Fibroblast of gingiva (primary cell): Measurements from ENCODE around the gene SLC4A4.
A peak's percentile ranks its signal among the peaks of the same experiment; 100 is the strongest.

Source experiments
- DNase-seq: peaks from one replicate; pipeline ENCODE4 v3.0.0-alpha.2; 2011; ENCODE audit warnings: low read depth

Gene SLC4A4

GRCh38 chr4:71415491-71415890, 76.7 kb downstream of the SLC4A4 start:
- no peak for DNase-seq

GRCh38 chr4:71417150-71417549, 78.3 kb downstream of the SLC4A4 start:
- DNase-seq: no peak

GRCh38 chr4:71426381-71427042, 87.7 kb downstream of the SLC4A4 start:
- no peak for DNase-seq

- no peak for DNase-seq
Measured at GRCh38 chr4:71429106-71429505, 90.3 kb downstream of the SLC4A4 start.

DNA sequence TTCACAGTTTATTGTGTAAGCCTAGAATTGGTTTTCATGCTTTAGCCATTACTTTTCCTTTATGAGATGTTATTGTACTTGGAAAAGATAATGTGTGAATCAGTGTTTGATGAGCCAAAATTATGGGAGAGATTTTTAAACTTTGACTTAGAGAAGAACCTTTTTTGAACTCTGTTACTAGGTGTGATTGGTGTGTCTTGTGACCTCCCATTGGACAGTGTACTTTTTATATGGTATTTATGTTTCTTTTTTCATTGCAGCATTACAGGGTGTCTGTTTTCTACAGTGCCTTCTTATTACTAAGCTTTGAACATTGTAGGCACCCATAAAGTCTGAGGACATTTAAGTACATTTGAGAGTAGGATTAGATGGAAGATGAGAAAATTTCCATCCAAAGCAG, 91.1 kb downstream of the SLC4A4 start:
- no peak for DNase-seq

- no peak for DNase-seq
Measured at GRCh38 chr4:71430609-71431008, 91.8 kb downstream of the SLC4A4 start.

GRCh38 chr4:71440612-71441011, 101.8 kb downstream of the SLC4A4 start:
- DNase-seq: no peak

- no peak for DNase-seq
Measured at GRCh38 chr4:71441186-71442169, 102.7 kb downstream of the SLC4A4 start.

DNA sequence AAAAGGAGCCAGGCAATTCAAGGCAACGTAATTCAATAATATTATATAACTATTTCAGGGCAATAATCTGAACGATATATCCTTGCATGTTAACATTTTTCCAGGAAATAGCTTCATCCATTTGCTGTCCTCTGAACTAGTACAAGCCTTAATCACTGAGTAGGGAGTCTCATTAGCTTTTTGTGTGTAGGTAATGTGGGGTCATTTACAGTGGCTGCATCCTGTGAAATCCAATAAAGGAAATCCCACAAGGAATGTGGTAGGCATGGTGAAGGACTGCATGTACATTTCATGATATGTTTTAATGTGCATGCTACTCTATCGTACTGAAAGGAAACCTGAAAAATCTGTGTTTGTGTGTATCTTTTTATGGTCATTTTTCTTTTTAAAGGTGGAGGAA, 103.5 kb downstream of the SLC4A4 start:
- no peak for DNase-seq

DNA sequence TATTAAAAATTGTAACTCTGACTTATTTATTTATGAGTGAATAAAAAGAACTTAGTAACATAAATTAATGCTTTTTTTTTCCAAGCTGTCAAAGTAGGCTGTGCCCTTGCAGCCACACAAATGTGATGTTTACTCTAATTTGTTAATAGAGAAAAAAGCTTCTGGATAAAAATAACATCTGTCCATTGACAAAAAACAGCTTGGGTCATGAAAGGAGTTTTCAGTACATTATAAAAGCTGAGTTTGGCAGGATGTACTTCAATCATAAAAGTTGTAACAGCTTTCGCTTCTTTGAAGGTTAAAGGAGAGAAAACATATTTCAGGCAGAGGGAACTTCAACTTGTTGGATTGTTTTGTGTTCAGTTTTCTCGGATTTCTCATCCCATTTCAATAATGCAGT, 105.6 kb downstream of the SLC4A4 start:
- DNase-seq: no peak

DNA sequence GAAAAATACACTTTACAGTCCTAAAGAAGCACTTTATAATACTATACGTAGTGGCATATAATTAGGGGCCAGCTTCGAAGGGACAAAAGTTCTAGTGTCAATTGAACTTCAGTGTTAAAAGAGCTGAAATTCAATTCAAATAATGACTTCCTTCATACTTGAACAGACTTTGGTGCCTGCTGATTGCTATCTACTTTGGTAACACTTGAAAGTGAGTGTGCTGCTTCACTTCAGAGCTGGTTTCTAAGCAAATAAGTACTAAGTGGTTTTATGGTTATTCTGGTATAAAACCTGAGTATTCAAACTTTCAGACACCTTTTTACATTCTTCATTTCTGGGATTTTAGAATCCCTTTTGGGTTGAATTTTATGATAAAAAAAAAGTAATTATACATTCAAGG, 107.0 kb downstream of the SLC4A4 start:
- no peak for DNase-seq

DNA sequence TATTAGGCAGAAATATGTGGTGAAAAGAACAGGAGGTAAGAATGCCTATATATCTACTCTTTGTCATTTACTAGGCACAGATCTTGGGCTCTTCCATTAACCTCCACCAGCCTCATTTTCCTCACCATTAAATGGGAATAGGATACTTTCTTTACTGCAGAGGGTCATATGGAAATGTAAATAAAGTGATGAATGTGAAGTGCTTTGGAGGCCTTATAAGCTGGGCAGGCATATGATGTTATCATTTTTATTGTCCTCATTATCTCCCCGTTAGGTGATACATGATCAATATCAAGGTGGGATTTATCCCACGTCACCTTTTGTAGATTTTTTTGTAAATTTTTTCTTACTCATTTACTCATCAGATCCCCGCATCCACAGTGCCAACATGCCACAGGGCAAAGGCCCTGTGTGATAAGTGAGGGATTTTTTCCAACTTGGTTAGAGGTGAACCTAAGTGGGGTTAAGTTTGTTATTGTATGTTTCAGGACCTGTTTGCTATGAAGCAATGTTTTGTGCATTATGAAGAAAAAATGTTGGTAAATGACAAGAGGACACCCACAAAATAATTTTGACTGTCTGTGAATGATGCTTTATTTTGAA, 107.8 kb downstream of the SLC4A4 start:
- no peak for DNase-seq

GRCh38 chr4:71449040-71449439, 110.2 kb downstream of the SLC4A4 start:
- DNase-seq: no peak

GRCh38 chr4:71449878-71450277, 111.1 kb downstream of the SLC4A4 start:
- no peak for DNase-seq

GRCh38 chr4:71453531-71453930, 114.7 kb downstream of the SLC4A4 start:
- DNase-seq: no peak

GRCh38 chr4:71456841-71457240, 118.0 kb downstream of the SLC4A4 start:
- DNase-seq: peak; percentile 3

- DNase-seq: no peak
Measured at GRCh38 chr4:71460371-71460770, 121.6 kb downstream of the SLC4A4 start.

GRCh38 chr4:71461422-71461821, 122.6 kb downstream of the SLC4A4 start:
- no peak for DNase-seq

- no peak for DNase-seq
Measured at GRCh38 chr4:71466775-71467174, 128.0 kb downstream of the SLC4A4 start.

GRCh38 chr4:71468116-71468710, 129.4 kb downstream of the SLC4A4 start:
- no peak for DNase-seq

DNA sequence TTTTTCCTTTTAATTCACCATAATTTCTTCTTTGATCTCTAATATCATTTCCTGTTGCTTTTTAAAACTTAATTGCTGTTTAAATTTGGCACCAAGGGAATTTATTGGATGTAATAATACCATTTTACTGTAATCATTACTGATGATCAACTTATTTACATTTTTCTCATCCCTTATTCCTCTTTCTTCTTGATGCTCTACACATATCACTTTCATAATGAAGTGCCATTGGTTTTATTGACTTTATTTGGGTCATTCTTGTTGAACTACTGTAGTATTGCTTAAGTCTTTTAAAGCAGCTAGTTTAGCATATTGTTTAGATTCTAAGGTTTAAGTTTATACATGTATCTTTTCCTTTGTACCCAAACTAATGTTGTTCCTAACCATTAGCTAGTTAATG, 130.7 kb downstream of the SLC4A4 start:
- no peak for DNase-seq

- DNase-seq: no peak
Measured at GRCh38 chr4:71470524-71470923, 131.7 kb downstream of the SLC4A4 start.

DNA sequence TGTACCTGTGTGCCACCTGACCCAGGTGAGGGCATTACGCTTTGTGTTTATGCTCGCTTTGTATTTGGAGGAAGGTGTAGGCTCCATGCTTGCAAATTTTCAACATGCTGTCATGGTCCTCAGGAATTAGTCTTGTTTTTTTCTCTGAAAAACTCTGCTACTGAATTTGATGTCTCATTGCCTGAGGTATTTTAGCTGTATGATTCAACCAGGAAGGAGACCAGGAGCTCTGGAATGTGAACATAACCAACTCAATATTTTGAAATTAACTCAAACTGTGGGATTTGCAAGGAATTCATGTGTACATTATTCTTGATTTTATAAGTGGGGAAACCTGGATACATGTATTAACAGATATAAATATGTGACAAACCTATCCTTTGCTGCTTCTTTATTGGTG, 134.1 kb downstream of the SLC4A4 start:
- DNase-seq: no peak
